ENCODE measurements around the gene COL18A1. TPM values are rescaled to one million over a fixed set of nuclear protein-coding genes. Genes with fewer than 3 reads are reported as not detected.

COL18A1 gene
- total and polyA plus RNA-seq, 4 donors, result 44.9 to 308 (median 232) TPM

DNA sequence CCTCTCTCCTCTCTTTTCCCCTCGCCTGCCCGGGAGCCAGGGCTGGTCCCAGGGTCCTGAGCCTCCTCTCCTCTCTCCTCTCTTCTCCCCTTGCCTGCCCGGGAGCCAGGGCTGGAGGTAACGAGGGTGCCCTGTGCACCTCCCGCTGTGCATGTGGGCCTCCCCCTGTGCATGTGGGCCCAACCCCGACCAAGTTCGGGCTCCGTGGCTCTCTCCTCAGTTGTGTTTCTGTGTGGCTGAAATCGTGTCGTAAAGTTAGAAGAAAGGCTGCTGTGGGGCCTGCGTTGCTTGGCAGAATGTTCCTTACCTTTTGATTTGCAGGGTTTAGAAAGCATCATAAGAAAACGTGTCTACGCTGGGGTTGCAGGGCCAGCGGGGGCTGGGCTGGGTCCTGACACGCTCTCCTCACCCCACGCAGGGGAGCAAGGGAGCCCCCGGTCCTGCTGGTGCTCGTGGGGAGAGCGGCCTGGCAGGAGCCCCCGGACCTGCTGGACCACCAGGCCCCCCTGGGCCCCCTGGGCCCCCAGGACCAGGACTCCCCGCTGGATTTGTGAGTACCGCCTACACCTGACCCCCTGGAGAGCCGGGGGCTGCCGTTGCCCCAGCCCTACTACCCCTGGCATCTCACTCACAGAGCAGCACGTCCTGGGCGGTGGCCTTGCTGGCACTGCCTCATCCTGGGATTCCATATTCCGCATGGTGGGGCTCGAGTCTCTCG, 81.6 kb downstream of the COL18A1 start:
- Histone ChIP-seq H3K9me3 (ENCODE audit: control insufficient read depth in 4 of 4, low read length in 3 of 4) (no peaks in the 10 kb centered on the region), H3K27me3 (ENCODE audit: control insufficient read depth in 4 of 4, insufficient read depth in 4 of 4, low read length in 3 of 4) (no peaks in the 10 kb centered on the region), H3K36me3 (ENCODE audit: control insufficient read depth in 4 of 4, insufficient read depth in 3 of 4, low read depth in 1 of 4, low read length in 3 of 4) (peaks cover 16 to 74% (median 29%) of the 10 kb centered on the region in 4 donors), H3K4me3 (ENCODE audit: low read depth in 1 of 3, low read length in 3 of 3) (no peak overlapping the region), H3K9ac (ENCODE audit: low read depth in 1 of 2, low read length in 2 of 2) (no peak overlapping the region), H3K4me1 (ENCODE audit: control insufficient read depth in 4 of 4, insufficient read depth in 4 of 4, low read length in 3 of 4) (peaks cover 0 to 5% (median 0%) of the 10 kb centered on the region in 4 donors), H3K27ac (ENCODE audit: low read depth in 1 of 2, low read length in 2 of 2) (no peak overlapping the region)
- TF ChIP-seq RXRA (IDR thresholded peaks at IDR 0.05), result no peak
- 89% methylated on average over 29 of the region's 29 CpGs for WGBS
- no peak for DNase-seq (ENCODE audit: low spot score)

DNA sequence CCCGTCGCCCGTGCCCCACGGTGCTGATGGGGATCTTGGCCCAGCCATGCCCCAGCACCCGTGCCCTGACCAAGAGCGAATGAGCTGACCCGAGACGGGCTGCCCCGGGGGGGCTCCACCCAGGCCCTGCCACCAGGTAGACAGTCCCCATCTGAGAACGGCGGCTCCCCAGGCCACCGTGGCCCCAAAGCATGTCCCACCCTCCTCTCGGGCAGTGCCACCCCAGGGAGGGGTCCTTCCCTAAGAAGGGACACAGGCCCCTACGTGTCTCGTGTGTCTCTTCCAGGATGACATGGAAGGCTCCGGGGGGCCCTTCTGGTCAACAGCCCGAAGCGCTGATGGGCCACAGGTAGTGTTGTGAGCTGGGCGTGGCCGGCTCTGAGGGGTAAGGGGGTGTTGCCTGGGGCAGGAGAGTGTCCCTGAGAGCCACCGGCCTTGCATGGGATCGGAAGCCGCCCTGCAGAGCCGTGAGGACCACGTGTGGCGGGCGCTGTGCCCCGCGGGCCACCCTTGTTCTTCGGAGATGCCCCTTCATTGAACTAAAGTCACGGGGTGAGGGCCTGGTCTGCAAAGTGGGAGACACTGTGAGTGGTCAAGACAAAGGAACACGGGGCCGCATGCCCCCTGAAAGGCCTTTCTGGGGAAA, 82.3 kb downstream of the COL18A1 start:
- TF ChIP-seq FOXA2 (IDR thresholded peaks at IDR 0.05) (no peak), GABPA (IDR thresholded peaks at IDR 0.05 in 1 of 2, conservative IDR thresholded peaks at IDR 0.05 in 1 of 2) (no peak), RAD21 (IDR thresholded peaks at IDR 0.05) (no peak), FOXA1 (IDR thresholded peaks at IDR 0.05) (no peak), JUND (IDR thresholded peaks at IDR 0.05) (no peak), HNF4G (IDR thresholded peaks at IDR 0.05) (no peak), RXRA (IDR thresholded peaks at IDR 0.05) (no peak), TAF1 (conservative IDR thresholded peaks at IDR 0.05) (no peak), SP1 (IDR thresholded peaks at IDR 0.05) (no peak), HNF4A (conservative IDR thresholded peaks at IDR 0.05) (no peak), NR2F2 (IDR thresholded peaks at IDR 0.05) (no peak), YY1 (IDR thresholded peaks at IDR 0.05) (no peak)
- TF ChIP-seq, protein P1, sequence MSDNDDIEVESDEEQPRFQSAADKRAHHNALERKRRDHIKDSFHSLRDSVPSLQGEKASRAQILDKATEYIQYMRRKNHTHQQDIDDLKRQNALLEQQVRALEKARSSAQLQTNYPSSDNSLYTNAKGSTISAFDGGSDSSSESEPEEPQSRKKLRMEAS (IDR thresholded peaks at IDR 0.05), result no peak
- TF ChIP-seq, protein P2, sequence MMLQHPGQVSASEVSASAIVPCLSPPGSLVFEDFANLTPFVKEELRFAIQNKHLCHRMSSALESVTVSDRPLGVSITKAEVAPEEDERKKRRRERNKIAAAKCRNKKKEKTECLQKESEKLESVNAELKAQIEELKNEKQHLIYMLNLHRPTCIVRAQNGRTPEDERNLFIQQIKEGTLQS (IDR thresholded peaks at IDR 0.05), result no peak
- TF ChIP-seq, protein P3, sequence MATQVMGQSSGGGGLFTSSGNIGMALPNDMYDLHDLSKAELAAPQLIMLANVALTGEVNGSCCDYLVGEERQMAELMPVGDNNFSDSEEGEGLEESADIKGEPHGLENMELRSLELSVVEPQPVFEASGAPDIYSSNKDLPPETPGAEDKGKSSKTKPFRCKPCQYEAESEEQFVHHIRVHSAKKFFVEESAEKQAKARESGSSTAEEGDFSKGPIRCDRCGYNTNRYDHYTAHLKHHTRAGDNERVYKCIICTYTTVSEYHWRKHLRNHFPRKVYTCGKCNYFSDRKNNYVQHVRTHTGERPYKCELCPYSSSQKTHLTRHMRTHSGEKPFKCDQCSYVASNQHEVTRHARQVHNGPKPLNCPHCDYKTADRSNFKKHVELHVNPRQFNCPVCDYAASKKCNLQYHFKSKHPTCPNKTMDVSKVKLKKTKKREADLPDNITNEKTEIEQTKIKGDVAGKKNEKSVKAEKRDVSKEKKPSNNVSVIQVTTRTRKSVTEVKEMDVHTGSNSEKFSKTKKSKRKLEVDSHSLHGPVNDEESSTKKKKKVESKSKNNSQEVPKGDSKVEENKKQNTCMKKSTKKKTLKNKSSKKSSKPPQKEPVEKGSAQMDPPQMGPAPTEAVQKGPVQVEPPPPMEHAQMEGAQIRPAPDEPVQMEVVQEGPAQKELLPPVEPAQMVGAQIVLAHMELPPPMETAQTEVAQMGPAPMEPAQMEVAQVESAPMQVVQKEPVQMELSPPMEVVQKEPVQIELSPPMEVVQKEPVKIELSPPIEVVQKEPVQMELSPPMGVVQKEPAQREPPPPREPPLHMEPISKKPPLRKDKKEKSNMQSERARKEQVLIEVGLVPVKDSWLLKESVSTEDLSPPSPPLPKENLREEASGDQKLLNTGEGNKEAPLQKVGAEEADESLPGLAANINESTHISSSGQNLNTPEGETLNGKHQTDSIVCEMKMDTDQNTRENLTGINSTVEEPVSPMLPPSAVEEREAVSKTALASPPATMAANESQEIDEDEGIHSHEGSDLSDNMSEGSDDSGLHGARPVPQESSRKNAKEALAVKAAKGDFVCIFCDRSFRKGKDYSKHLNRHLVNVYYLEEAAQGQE (IDR thresholded peaks at IDR 0.05), result no peak
- TF ChIP-seq, protein P4, sequence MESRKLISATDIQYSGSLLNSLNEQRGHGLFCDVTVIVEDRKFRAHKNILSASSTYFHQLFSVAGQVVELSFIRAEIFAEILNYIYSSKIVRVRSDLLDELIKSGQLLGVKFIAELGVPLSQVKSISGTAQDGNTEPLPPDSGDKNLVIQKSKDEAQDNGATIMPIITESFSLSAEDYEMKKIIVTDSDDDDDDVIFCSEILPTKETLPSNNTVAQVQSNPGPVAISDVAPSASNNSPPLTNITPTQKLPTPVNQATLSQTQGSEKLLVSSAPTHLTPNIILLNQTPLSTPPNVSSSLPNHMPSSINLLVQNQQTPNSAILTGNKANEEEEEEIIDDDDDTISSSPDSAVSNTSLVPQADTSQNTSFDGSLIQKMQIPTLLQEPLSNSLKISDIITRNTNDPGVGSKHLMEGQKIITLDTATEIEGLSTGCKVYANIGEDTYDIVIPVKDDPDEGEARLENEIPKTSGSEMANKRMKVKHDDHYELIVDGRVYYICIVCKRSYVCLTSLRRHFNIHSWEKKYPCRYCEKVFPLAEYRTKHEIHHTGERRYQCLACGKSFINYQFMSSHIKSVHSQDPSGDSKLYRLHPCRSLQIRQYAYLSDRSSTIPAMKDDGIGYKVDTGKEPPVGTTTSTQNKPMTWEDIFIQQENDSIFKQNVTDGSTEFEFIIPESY (IDR thresholded peaks at IDR 0.05), result no peak
- TF ChIP-seq, protein P5, sequence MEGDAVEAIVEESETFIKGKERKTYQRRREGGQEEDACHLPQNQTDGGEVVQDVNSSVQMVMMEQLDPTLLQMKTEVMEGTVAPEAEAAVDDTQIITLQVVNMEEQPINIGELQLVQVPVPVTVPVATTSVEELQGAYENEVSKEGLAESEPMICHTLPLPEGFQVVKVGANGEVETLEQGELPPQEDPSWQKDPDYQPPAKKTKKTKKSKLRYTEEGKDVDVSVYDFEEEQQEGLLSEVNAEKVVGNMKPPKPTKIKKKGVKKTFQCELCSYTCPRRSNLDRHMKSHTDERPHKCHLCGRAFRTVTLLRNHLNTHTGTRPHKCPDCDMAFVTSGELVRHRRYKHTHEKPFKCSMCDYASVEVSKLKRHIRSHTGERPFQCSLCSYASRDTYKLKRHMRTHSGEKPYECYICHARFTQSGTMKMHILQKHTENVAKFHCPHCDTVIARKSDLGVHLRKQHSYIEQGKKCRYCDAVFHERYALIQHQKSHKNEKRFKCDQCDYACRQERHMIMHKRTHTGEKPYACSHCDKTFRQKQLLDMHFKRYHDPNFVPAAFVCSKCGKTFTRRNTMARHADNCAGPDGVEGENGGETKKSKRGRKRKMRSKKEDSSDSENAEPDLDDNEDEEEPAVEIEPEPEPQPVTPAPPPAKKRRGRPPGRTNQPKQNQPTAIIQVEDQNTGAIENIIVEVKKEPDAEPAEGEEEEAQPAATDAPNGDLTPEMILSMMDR (IDR thresholded peaks at IDR 0.05; ENCODE audit: low read depth, low read length, missing input control), result no peak
- H3K9ac ChIP-seq (ENCODE audit: low read depth in 1 of 2, low read length in 2 of 2), result no peak overlapping the region
- H3K27me3 ChIP-seq (ENCODE audit: control insufficient read depth in 4 of 4, insufficient read depth in 4 of 4, low read length in 3 of 4), result no peaks in the 10 kb centered on the region
- 94% methylated on average over 33 of the region's 33 CpGs for WGBS
- H3K36me3 ChIP-seq (ENCODE audit: control insufficient read depth in 4 of 4, insufficient read depth in 3 of 4, low read depth in 1 of 4, low read length in 3 of 4), result peaks cover 10 to 76% (median 29%) of the 10 kb centered on the region in 4 donors
- DNase-seq (ENCODE audit: low spot score), result no peak
- no peaks in the 10 kb centered on the region for H3K9me3 ChIP-seq (ENCODE audit: control insufficient read depth in 4 of 4, low read length in 3 of 4)
- H3K27ac ChIP-seq (ENCODE audit: low read depth in 1 of 2, low read length in 2 of 2), result no peak overlapping the region
- H3K4me3 ChIP-seq (ENCODE audit: low read depth in 1 of 3, low read length in 3 of 3), result no peak overlapping the region
- H3K4me1 ChIP-seq (ENCODE audit: control insufficient read depth in 4 of 4, insufficient read depth in 4 of 4, low read length in 3 of 4), result peaks cover 0 to 5% (median 0%) of the 10 kb centered on the region in 4 donors

All from liver (tissue), 9 donors.